Gastrocnemius medialis (tissue), 4 donors: Measurements from ENCODE around the gene FBXO33. TPM values are rescaled to one million over a fixed set of nuclear protein-coding genes. Genes with fewer than 3 reads are reported as not detected.

Experiments
- ATAC-seq, 2 donors: fragments of 150-250 bp; one replicate each; pipeline ENCODE4 v1.9.1; 2016
- DNase-seq, 2 donors: peaks; one replicate each; pipeline ENCODE4 v3.0.0-alpha.2; 2019
- H3K27ac ChIP-seq, 4 donors: fragments of 200-600 bp; sonication (generic); 1 replicate in 1 of 4; 2 replicates in 3 of 4; pipeline ENCODE4 v1.5.1; 2016 to 2018; ENCODE audit warnings: mild to moderate bottlenecking in 2 of 4, moderate library complexity in 1 of 4
- H3K27me3 ChIP-seq, 3 donors: fragments of 200-600 bp; sonication (generic) in 2 of 3; 1 replicate in 1 of 3; 2 replicates in 2 of 3; pipeline versions ENCODE4 v1.5.1 to v1.6.0; 2016 to 2019; ENCODE audit warnings: mild to moderate bottlenecking in 1 of 3, moderate library complexity in 1 of 3
- H3K36me3 ChIP-seq, 2 donors: fragments of 200-600 bp; sonication (generic) in 1 of 2; one replicate each; pipeline ENCODE4 v1.5.1; 2017 to 2018
- H3K4me1 ChIP-seq, 2 donors: fragments of 200-600 bp; sonication (generic) in 1 of 2; one replicate each; pipeline ENCODE4 v1.5.1; 2016 to 2017; ENCODE audit warnings: mild to moderate bottlenecking in 2 of 2
- H3K4me3 ChIP-seq, 4 donors: fragments of 200-600 bp; sonication (generic) in 3 of 4; 1 replicate in 1 of 4; 2 replicates in 3 of 4; pipeline ENCODE4 v1.5.1; 2016 to 2019; ENCODE audit warnings: mild to moderate bottlenecking in 2 of 4
- H3K9me3 ChIP-seq, 3 donors: fragments of 200-600 bp; sonication (generic) in 2 of 3; 1 replicate in 1 of 3; 2 replicates in 2 of 3; pipeline ENCODE4 v1.5.1; 2016 to 2019
- POLR2A ChIP-seq, 2 donors: fragments of 450-650 bp; IDR thresholded peaks; one replicate each; pipeline ENCODE4 v1.6.1; 2017; ENCODE audit warnings: antibody characterized with exemption in 2 of 2, mild to moderate bottlenecking in 2 of 2, moderate library complexity in 2 of 2
- in situ Hi-C, 4 donors: fragments of 200-750 bp; cut with MboI; loops; one replicate each; pipeline versions ENCODE4 v1.15.0 to v1.8.0; 2017; ENCODE audit warnings: low sequenced_read_pairs in 4 of 4
- intact Hi-C: fragments of 100-400 bp; cut with DNase I; formaldehyde crosslinking; loops from one replicate; pipeline ENCODE4 v1.15.1; 2023; ENCODE audit warnings: low total_unique reads
- total RNA-seq, 4 donors: library from RNA; depleted of rRNA; stranded (reverse); fragments of >200 nt; gene quantifications; one replicate each; pipeline versions ENCODE4 v1.1.0 to v1.2.3, GENCODE V29; 2016
- TF ChIP-seq, protein P1 (sequence below), 5 experiments: fragments of 450-650 bp in 3 of 5; fragments of 200-600 bp in 2 of 5; sonication (generic) in 2 of 5; IDR thresholded peaks in 4 of 5; conservative IDR thresholded peaks in 1 of 5; 1 replicate in 4 of 5; 2 replicates in 1 of 5; pipeline ENCODE4 v1.5.1; 2016 to 2019; ENCODE audit warnings: antibody characterized with exemption in 5 of 5, mild to moderate bottlenecking in 3 of 5, moderate library complexity in 3 of 5

FBXO33 gene
- total RNA-seq, 4 donors from 2014 or later = 5.3 to 8.0 (median 5.9) TPM

DNA sequence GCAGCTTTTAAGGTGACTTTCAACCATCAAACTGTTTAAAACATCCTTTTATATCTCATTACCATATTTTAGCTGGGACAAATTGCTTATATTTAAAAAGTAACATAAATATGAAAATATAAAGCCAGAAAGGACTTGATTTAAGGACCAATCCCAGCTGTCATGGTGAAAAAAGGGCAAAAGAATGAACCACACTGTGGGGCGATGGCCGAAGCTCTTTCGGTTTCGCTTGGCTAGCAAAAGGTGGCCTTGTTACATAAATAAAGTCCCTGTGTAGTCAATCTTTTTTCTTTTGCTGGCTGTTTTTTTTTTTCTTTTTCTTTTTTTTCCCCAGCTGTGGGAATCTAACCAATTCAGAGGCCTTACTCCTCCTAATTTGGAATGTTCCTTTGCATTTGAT, 50.9 kb downstream of the FBXO33 start:
- intact Hi-C loops = no loop called here
- Histone ChIP-seq H3K9me3 (no peaks in the 10 kb centered on the region), H3K36me3 (no peaks in the 10 kb centered on the region), H3K27ac (peak overlapping the region in 1 of 4 donors; percentile 3), H3K4me1 (peaks cover 11 to 15% of the 10 kb centered on the region in 2 donors), H3K27me3 (no peaks in the 10 kb centered on the region), H3K4me3 (no peak overlapping the region)
- TF ChIP-seq POLR2A (IDR thresholded peaks at IDR 0.05) = no peak
- TF ChIP-seq, protein P1, sequence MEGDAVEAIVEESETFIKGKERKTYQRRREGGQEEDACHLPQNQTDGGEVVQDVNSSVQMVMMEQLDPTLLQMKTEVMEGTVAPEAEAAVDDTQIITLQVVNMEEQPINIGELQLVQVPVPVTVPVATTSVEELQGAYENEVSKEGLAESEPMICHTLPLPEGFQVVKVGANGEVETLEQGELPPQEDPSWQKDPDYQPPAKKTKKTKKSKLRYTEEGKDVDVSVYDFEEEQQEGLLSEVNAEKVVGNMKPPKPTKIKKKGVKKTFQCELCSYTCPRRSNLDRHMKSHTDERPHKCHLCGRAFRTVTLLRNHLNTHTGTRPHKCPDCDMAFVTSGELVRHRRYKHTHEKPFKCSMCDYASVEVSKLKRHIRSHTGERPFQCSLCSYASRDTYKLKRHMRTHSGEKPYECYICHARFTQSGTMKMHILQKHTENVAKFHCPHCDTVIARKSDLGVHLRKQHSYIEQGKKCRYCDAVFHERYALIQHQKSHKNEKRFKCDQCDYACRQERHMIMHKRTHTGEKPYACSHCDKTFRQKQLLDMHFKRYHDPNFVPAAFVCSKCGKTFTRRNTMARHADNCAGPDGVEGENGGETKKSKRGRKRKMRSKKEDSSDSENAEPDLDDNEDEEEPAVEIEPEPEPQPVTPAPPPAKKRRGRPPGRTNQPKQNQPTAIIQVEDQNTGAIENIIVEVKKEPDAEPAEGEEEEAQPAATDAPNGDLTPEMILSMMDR (IDR thresholded peaks at IDR 0.05 in 4 of 5, conservative IDR thresholded peaks at IDR 0.05 in 1 of 5) = no peak
- no peak for DNase-seq
- in situ Hi-C loops = no loop called here
- ATAC-seq = peak in 1 of 2 donors; percentile 26

DNA sequence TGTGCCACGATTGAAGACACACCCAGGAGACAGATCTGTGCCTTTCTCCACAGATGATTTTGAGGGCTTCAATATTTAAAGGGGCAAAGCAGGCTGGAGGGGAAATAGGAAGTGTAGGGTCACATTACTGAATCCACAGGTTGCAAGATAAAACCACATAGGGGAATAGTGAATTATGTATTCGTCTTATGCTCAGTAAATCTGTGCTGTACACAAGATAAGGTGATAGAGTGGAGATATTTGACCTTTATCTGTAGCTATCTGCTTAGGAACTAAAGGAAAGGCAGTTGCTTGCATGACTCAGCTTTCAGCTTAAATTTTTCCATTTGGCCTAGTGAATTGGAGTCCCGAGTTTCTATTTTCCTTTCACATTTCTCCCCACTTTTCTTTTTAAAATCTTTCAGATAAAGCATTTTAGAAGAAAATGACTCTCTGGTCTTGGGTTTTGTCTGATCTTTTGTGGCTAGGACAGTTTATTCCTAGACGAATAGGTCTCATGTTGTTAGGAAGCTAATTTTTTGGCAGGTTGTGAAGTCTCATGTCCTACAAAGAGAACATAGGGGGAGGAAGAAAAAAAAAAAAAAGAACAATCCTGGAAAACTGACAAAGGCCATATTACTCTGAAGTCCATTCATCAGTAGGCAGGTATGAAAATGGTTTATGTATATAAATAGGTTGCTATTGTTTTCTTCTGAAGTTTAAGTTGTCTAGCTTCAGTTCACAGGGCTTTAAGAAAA, 55.4 kb downstream of the FBXO33 start:
- intact Hi-C loops = loop anchor here (5.0 kb wide), 1 partner anchor 55 kb away; the partner anchor contains the start of gene FBXO33
- in situ Hi-C loops = no loop called here

DNA sequence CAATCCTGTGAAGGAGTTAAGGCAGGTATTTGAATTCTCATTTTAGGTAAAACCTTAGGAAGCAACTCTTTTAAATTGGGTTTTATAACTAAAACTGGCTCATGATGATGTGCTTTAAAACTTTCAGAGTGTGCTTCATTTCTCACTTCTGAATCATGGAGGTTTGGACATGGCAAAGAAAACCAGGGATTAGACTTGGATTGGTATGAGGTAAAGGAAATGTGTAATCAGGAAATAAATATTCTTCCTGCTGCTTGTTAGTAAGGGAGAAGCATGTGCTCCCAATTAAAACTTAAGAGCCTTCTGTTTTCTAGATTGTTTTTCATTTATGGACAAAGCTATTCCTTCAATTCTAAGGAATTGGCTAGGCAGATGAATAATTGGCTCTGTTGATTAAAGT, 57.4 kb downstream of the FBXO33 start:
- intact Hi-C loops = loop anchor here (5.0 kb wide), 1 partner anchor 57 kb away; the partner anchor contains the start of gene FBXO33
- in situ Hi-C loops = no loop called here
- no peak for DNase-seq

More for the DNA sequence above, 55.4 kb downstream of the FBXO33 start:
- no peaks in the 10 kb centered on the region for H3K9me3 ChIP-seq
- TF ChIP-seq, protein P1 (IDR thresholded peaks at IDR 0.05 in 4 of 5, conservative IDR thresholded peaks at IDR 0.05 in 1 of 5) = no peak
- TF ChIP-seq POLR2A (IDR thresholded peaks at IDR 0.05) = no peak
- H3K27ac ChIP-seq = peak overlapping the region; percentile 73 to 86 (median 80)
- peak overlapping the region; percentile 8 to 27 (median 25) for H3K4me3 ChIP-seq
- H3K4me1 ChIP-seq = peaks cover 13 to 20% of the 10 kb centered on the region in 2 donors
- DNase-seq (no peak), ATAC-seq (peak; percentile 80 to 83)
- no peaks in the 10 kb centered on the region for H3K27me3 ChIP-seq
- no peaks in the 10 kb centered on the region for H3K36me3 ChIP-seq

DNA sequence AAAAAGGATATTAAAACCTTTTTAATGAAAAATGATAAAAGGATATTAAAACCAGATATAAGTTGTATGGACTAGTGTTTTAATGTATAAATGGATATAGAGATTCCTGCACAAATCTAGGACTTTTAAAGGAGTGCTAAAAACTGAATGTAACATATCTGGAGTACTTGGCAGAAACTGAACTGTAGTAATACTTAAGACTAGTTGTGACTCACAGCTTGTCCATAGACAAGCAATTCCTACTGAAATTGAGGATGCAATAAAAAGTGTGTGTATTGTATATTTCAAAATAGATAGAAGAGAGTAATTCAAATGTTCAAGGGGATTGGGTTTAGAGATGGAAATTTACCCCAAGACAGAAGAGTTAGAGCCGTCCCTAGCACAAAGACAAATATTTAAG, 59.6 kb downstream of the FBXO33 start:
- Histone ChIP-seq H3K36me3 (no peaks in the 10 kb centered on the region), H3K9me3 (no peaks in the 10 kb centered on the region), H3K27ac (no peak overlapping the region), H3K27me3 (no peaks in the 10 kb centered on the region), H3K4me3 (no peak overlapping the region), H3K4me1 (peaks cover 22 to 24% of the 10 kb centered on the region in 2 donors)
- TF ChIP-seq POLR2A (IDR thresholded peaks at IDR 0.05) = no peak
- in situ Hi-C loops (no loop called here), intact Hi-C loops (no loop called here)
- ATAC-seq = no peak
- no peak for DNase-seq

More for the DNA sequence above, 57.4 kb downstream of the FBXO33 start:
- Histone ChIP-seq H3K4me1 (peaks cover 13 to 20% of the 10 kb centered on the region in 2 donors), H3K9me3 (no peaks in the 10 kb centered on the region), H3K4me3 (no peak overlapping the region), H3K27ac (peak overlapping the region in 2 of 4 donors; percentile 29 to 82), H3K27me3 (no peaks in the 10 kb centered on the region), H3K36me3 (no peaks in the 10 kb centered on the region)
- no peak for ATAC-seq
- no peak for TF ChIP-seq POLR2A (IDR thresholded peaks at IDR 0.05)
- TF ChIP-seq, protein P1 (IDR thresholded peaks at IDR 0.05 in 4 of 5, conservative IDR thresholded peaks at IDR 0.05 in 1 of 5) = no peak

DNA sequence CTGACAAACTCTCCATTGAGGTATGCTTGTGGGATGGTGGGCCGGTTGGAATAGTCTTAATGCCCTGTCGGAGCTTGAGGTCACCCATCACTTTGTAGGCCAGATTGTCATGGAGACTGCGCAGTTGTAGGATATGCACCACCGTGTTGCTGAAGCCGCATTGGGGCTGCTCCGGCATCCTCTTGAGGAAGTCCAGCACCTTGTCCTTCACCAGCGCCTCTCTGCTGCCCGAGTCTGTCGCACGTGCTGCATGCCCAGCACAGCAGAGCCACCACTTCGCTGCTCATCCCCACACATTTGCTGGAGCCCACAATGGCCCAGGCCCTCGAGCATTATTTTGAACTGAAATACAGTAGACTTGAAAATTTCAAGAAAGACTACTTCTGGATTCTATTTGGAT, 61.8 kb downstream of the FBXO33 start:
- ATAC-seq (no peak), DNase-seq (no peak)
- in situ Hi-C loops = no loop called here
- H3K27ac ChIP-seq = no peak overlapping the region
- no peak for TF ChIP-seq POLR2A (IDR thresholded peaks at IDR 0.05)
- TF ChIP-seq, protein P1 (IDR thresholded peaks at IDR 0.05 in 4 of 5, conservative IDR thresholded peaks at IDR 0.05 in 1 of 5) = no peak
- H3K9me3 ChIP-seq = no peaks in the 10 kb centered on the region
- H3K36me3 ChIP-seq = no peaks in the 10 kb centered on the region
- no peak overlapping the region for H3K4me3 ChIP-seq
- peaks cover 16 to 23% of the 10 kb centered on the region in 2 donors for H3K4me1 ChIP-seq
- no peaks in the 10 kb centered on the region for H3K27me3 ChIP-seq
- intact Hi-C loops = no loop called here
